Muscle layer of duodenum (tissue), 2 donors: ENCODE results near the gene TNS3.

ENCODE experiments used
- H3K27ac ChIP-seq: one replicate; pipeline ENCODE4 v1.7.0; 2013; ENCODE audit warnings: mild to moderate bottlenecking, low read length
- H3K27me3 ChIP-seq: one replicate; pipeline ENCODE4 v1.7.0; 2013; ENCODE audit warnings: low read depth, mild to moderate bottlenecking, control low read depth, low read length
- H3K36me3 ChIP-seq, 2 donors: one replicate each; pipeline ENCODE4 v1.7.0; 2013; ENCODE audit warnings: low read length in 2 of 2, control low read depth in 1 of 2, mild to moderate bottlenecking in 1 of 2; ENCODE audit not compliant: insufficient read depth in 2 of 2, control insufficient read depth in 1 of 2
- H3K4me1 ChIP-seq, 2 donors: one replicate each; pipeline ENCODE4 v1.7.0; 2013; ENCODE audit warnings: low read length in 2 of 2, mild to moderate bottlenecking in 2 of 2, control low read depth in 1 of 2, moderate library complexity in 1 of 2; ENCODE audit not compliant: insufficient read depth in 2 of 2, control insufficient read depth in 1 of 2
- H3K4me3 ChIP-seq, 2 donors: one replicate each; pipeline ENCODE4 v1.7.0; 2013; ENCODE audit warnings: low read length in 2 of 2, low read depth in 1 of 2, mild to moderate bottlenecking in 1 of 2
- H3K9me3 ChIP-seq, 2 donors: one replicate each; pipeline ENCODE4 v1.7.0; 2013; ENCODE audit warnings: low read length in 2 of 2, control low read depth in 1 of 2, mild to moderate bottlenecking in 1 of 2; ENCODE audit not compliant: control insufficient read depth in 1 of 2
- donor health status: healthy.

Gene TNS3

GRCh38 chr7:47330026-47330425, 251.9 kb downstream of the TNS3 start:
- H3K4me1 ChIP-seq = peaks cover 9 to 27% of the 10 kb centered on the region in 2 donors
- no peaks in the 10 kb centered on the region for H3K9me3 ChIP-seq
- peaks cover 0 to 5% of the 10 kb centered on the region in 2 donors for H3K36me3 ChIP-seq
- H3K4me3 ChIP-seq = no peak overlapping the region
- H3K27ac ChIP-seq = no peak overlapping the region
- H3K27me3 ChIP-seq = no peaks in the 10 kb centered on the region

DNA sequence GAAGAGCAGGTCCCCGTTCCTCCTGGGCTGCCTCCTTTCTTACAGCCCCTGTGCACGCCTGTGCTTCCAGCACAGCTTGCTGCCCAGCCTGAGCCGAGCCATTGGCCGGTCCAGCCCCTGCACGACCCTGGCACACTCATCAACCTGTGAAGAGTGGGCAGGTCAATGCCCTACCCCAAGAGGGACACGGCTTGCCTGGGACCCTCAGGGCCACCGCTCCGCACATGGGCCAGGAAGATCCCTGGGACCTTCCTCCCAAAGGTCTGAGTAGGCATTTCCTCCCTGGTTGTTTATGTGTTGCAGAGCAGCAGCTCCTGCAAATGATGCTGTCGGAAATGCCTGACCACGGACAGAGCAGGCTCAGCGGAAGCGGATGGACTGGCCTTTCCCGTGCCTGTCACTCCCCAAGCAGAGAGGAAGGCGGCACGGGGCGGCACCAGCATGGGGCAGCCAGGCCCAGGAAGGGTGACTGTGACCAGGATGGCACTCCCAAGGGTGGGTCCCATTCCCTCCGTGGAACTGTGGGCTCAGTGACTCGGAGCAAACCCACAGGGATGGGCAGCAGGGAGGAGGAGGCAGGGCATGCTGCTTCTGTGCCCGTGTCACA, 252.5 kb downstream of the TNS3 start:
- peak overlapping the region; percentile 5 for H3K27ac ChIP-seq
- H3K4me1 ChIP-seq = peaks cover 9 to 27% of the 10 kb centered on the region in 2 donors
- peaks cover 0 to 5% of the 10 kb centered on the region in 2 donors for H3K36me3 ChIP-seq
- H3K9me3 ChIP-seq = no peaks in the 10 kb centered on the region
- H3K4me3 ChIP-seq = no peak overlapping the region
- H3K27me3 ChIP-seq = no peaks in the 10 kb centered on the region

DNA sequence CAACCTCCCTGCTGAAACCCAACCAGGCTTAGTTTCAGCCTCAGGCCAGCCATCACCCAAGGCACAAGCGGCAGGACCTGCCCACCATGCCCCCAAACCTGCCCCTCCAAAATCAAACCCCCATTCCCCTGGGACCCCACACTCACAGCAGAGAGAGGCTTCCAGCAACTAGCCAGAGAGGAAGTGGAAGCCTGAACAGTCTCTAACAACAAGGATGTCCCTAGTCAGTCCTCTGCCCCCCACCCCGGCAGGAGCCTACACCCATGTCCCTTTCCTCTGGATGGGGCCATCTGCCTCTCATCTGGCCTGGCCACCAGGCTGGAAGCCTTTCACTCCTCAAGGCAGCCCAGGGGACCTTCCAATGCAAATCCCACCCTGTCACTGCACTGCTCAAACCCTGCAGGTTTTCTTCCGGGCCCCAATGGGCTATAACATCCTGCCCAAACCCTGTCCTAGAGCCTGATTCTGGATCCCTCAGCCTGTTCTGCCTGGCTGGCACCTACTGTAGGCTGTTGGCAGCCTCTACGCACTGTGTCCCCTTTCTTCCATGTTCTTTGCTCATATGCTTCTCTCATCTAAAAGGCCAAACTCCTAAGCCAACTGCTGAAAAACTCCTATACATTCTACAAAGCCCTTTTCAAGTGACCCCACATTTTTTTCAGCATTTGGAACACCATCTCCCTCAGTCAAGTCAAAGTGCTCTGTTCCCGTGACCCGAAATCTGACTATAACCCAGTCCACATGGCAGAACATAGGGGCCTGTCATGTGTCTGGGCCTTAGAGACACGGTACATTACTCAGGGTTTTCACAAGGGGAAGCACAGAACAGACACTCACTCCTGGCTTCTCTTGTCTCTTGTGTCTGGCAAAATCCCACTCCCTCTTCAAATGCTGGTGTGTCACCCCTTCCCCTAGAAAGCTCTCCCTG, 253.3 kb downstream of the TNS3 start:
- peaks cover 9 to 27% of the 10 kb centered on the region in 2 donors for H3K4me1 ChIP-seq
- peak overlapping the region in 1 of 2 donors; percentile 25 for H3K4me3 ChIP-seq
- H3K36me3 ChIP-seq = peaks cover 0 to 5% of the 10 kb centered on the region in 2 donors
- peak overlapping the region; percentile 5 for H3K27ac ChIP-seq
- no peaks in the 10 kb centered on the region for H3K27me3 ChIP-seq
- H3K9me3 ChIP-seq = no peaks in the 10 kb centered on the region

- Histone ChIP-seq H3K36me3 (peaks cover 0 to 5% of the 10 kb centered on the region in 2 donors), H3K27ac (peak overlapping the region; percentile 70), H3K9me3 (no peaks in the 10 kb centered on the region), H3K27me3 (no peaks in the 10 kb centered on the region), H3K4me3 (peak overlapping the region; percentile 19 to 25), H3K4me1 (peaks cover 9 to 27% of the 10 kb centered on the region in 2 donors)
Measured at GRCh38 chr7:47327698-47328391, 254.1 kb downstream of the TNS3 start.

DNA sequence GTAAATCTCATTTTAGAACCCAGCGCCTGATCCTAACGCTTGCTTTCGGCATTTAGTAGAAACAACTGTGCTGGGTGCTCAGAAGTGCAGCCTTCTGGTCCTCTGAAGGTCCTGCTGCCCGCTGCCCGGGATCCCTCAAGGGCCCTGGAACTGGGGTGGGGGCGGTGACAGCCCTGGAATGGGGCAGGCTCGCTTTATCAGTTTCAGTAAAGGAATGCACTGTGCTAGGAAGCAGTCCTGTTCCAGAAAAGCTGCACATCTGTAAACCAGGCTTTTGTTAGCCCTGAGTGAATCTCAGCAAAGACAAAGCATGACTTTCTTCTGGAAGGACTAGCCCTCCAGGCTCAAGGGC, 254.6 kb downstream of the TNS3 start:
- peak overlapping the region; percentile 19 to 25 for H3K4me3 ChIP-seq
- H3K36me3 ChIP-seq = peaks cover 0 to 5% of the 10 kb centered on the region in 2 donors
- H3K9me3 ChIP-seq = no peaks in the 10 kb centered on the region
- peak overlapping the region; percentile 70 for H3K27ac ChIP-seq
- H3K27me3 ChIP-seq = no peaks in the 10 kb centered on the region
- H3K4me1 ChIP-seq = peaks cover 9 to 27% of the 10 kb centered on the region in 2 donors

- H3K4me3 ChIP-seq = peak overlapping the region; percentile 2 to 21
- H3K4me1 ChIP-seq = peaks cover 9 to 27% of the 10 kb centered on the region in 2 donors
- no peak overlapping the region for H3K27ac ChIP-seq
Measured at GRCh38 chr7:47326808-47327207, 255.1 kb downstream of the TNS3 start.

GRCh38 chr7:47326220-47326619, 255.7 kb downstream of the TNS3 start:
- peak overlapping the region in 1 of 2 donors; percentile 2 for H3K4me3 ChIP-seq
- H3K36me3 ChIP-seq = peaks cover 0 to 5% of the 10 kb centered on the region in 2 donors
- no peaks in the 10 kb centered on the region for H3K27me3 ChIP-seq
- H3K4me1 ChIP-seq = peaks cover 9 to 27% of the 10 kb centered on the region in 2 donors
- no peak overlapping the region for H3K27ac ChIP-seq
- no peaks in the 10 kb centered on the region for H3K9me3 ChIP-seq

More at GRCh38 chr7:47326808-47327207, 255.1 kb downstream of the TNS3 start:
- H3K9me3 ChIP-seq = no peaks in the 10 kb centered on the region
- H3K27me3 ChIP-seq = no peaks in the 10 kb centered on the region
- H3K36me3 ChIP-seq = peaks cover 0 to 5% of the 10 kb centered on the region in 2 donors

DNA sequence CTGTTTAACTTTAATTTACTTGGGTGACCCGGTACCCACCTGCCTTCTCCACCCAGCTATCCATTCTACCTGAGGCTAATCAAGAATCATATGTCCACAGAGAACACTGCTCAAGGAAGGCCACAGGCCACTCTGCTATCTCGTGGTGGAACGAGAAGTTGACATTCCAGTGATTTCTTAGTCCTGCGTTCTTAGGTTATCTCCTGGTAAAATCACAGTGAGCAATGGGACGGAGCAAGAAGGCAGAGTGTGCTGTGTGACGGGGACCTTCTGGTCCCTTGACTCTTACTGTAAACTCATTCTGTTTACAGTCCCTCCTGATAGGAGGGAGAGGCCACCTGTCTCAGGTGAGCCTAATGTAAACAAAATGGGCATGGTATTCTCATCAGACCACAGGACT, 256.6 kb downstream of the TNS3 start:
- H3K9me3 ChIP-seq = no peaks in the 10 kb centered on the region
- peaks cover 0 to 9% of the 10 kb centered on the region in 2 donors for H3K36me3 ChIP-seq
- no peak overlapping the region for H3K4me3 ChIP-seq
- H3K27ac ChIP-seq = no peak overlapping the region
- H3K4me1 ChIP-seq = peaks cover 9 to 27% of the 10 kb centered on the region in 2 donors
- H3K27me3 ChIP-seq = no peaks in the 10 kb centered on the region

- Histone ChIP-seq H3K4me3 (no peak overlapping the region), H3K9me3 (no peaks in the 10 kb centered on the region), H3K27me3 (no peaks in the 10 kb centered on the region), H3K36me3 (peaks cover 0 to 6% of the 10 kb centered on the region in 2 donors), H3K27ac (no peak overlapping the region), H3K4me1 (peaks cover 9 to 19% of the 10 kb centered on the region in 2 donors)
Measured at GRCh38 chr7:47323904-47324303, 258.0 kb downstream of the TNS3 start.

- H3K9me3 ChIP-seq = no peaks in the 10 kb centered on the region
Measured at GRCh38 chr7:47322731-47323130, 259.2 kb downstream of the TNS3 start.

DNA sequence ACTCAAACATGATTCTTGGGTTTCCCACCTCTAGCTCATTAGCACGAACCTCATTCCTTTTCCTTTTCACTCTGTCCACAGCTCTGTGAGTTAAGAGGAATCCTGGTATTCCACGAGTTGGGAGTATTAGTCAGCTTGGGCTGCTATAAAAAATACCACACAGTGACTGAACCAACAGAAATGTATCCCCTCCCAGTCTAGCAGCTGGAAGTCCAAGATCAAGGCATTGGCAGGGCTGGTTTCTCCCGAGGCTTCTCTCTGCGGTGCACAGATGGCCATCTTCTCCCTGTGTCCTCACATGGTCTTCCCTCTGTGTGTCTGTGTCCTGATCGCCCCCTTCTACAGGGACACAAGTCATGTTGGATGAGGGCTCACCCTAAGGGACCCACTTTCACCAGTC, 261.6 kb downstream of the TNS3 start:
- no peak overlapping the region for H3K4me3 ChIP-seq
- H3K27ac ChIP-seq = no peak overlapping the region
- no peaks in the 10 kb centered on the region for H3K27me3 ChIP-seq
- no peaks in the 10 kb centered on the region for H3K9me3 ChIP-seq
- H3K4me1 ChIP-seq = peaks cover 0 to 4% of the 10 kb centered on the region in 2 donors
- peaks cover 0 to 10% of the 10 kb centered on the region in 2 donors for H3K36me3 ChIP-seq

More at GRCh38 chr7:47322731-47323130, 259.2 kb downstream of the TNS3 start:
- no peak overlapping the region for H3K27ac ChIP-seq
- no peak overlapping the region for H3K4me3 ChIP-seq
- H3K4me1 ChIP-seq = peaks cover 4 to 9% of the 10 kb centered on the region in 2 donors
- no peaks in the 10 kb centered on the region for H3K27me3 ChIP-seq
- H3K36me3 ChIP-seq = peaks cover 0 to 10% of the 10 kb centered on the region in 2 donors
